ENCODE data around the gene DET1.

GRCh38 chr15:88535607-88536313, 10.7 kb downstream of the DET1 start:
- TF ChIP-seq CTCF (IDR thresholded peaks at IDR 0.05) (no peak), POLR2A (IDR thresholded peaks at IDR 0.05) (no peak)
